ENCODE measurements around the gene ATG9B. TPM values are rescaled to one million over a fixed set of nuclear protein-coding genes. Genes with fewer than 3 reads are reported as not detected.
A peak's percentile ranks its signal among the peaks of the same experiment; 100 is the strongest.

Gene ATG9B
- total and polyA plus RNA-seq, 2 of the 13 experiments (the other 11 are each of a cell fraction or from before 2014, with no cell fraction given) = 0.24 TPM; not detected in 1

DNA sequence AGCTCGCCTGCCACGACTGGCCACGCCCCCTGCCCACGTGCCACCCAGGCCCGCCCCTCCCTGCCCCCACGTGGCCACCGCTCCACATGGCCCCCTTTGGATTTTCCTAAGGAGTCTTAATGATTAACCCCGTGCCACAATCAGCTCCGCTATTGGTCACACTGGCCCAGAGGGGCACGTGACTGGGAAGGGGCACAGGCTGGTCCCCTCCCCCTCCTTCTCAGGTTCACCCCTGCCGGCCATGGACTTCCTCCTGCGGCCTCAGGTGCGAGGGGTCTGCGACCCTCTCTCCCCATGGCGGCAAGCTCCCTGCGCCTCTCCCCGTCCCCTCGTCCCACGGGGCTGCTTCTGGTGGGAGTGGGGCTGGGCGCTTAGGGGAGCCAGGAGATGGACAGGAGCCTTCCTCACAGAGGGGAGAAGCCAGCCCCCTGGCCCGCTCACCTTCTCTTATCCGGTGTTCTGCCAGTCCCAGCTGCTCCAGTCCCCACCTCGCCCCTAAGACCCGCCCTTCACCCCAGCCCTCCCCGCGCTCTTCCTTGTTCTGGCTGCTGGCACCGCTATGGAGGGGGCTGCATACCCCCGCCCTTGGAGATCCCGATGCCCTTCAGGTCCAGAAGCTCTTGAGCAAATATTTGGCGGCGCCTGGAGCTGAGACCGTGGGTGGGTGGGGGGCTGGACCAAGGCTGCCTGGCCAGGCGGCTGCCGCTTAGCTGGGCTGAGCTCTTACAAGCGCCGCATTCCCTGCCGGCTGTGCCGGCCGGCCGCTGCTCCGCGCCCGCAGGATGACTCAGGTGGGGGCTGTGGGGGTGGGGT, 38.3 kb upstream of the ATG9B start (continued):
- TF ChIP-seq, protein P1, sequence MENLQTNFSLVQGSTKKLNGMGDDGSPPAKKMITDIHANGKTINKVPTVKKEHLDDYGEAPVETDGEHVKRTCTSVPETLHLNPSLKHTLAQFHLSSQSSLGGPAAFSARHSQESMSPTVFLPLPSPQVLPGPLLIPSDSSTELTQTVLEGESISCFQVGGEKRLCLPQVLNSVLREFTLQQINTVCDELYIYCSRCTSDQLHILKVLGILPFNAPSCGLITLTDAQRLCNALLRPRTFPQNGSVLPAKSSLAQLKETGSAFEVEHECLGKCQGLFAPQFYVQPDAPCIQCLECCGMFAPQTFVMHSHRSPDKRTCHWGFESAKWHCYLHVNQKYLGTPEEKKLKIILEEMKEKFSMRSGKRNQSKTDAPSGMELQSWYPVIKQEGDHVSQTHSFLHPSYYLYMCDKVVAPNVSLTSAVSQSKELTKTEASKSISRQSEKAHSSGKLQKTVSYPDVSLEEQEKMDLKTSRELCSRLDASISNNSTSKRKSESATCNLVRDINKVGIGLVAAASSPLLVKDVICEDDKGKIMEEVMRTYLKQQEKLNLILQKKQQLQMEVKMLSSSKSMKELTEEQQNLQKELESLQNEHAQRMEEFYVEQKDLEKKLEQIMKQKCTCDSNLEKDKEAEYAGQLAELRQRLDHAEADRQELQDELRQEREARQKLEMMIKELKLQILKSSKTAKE (CRISPR knock-in tag; IDR thresholded peaks at IDR 0.05; ENCODE audit: borderline replicate concordance) = 0 out of 2 replicates have a peak, but pooled peaks have one; percentile 30
- no peak for TF ChIP-seq ZKSCAN8 (CRISPR knock-in tag; IDR thresholded peaks at IDR 0.05; ENCODE audit: borderline replicate concordance)
- no peak for TF ChIP-seq CBX1 (IDR thresholded peaks at IDR 0.05; ENCODE audit: low read depth)
- no peak for TF ChIP-seq ZNF329 (CRISPR knock-in tag; IDR thresholded peaks at IDR 0.05; ENCODE audit: low read depth)
- TF ChIP-seq, protein P2, sequence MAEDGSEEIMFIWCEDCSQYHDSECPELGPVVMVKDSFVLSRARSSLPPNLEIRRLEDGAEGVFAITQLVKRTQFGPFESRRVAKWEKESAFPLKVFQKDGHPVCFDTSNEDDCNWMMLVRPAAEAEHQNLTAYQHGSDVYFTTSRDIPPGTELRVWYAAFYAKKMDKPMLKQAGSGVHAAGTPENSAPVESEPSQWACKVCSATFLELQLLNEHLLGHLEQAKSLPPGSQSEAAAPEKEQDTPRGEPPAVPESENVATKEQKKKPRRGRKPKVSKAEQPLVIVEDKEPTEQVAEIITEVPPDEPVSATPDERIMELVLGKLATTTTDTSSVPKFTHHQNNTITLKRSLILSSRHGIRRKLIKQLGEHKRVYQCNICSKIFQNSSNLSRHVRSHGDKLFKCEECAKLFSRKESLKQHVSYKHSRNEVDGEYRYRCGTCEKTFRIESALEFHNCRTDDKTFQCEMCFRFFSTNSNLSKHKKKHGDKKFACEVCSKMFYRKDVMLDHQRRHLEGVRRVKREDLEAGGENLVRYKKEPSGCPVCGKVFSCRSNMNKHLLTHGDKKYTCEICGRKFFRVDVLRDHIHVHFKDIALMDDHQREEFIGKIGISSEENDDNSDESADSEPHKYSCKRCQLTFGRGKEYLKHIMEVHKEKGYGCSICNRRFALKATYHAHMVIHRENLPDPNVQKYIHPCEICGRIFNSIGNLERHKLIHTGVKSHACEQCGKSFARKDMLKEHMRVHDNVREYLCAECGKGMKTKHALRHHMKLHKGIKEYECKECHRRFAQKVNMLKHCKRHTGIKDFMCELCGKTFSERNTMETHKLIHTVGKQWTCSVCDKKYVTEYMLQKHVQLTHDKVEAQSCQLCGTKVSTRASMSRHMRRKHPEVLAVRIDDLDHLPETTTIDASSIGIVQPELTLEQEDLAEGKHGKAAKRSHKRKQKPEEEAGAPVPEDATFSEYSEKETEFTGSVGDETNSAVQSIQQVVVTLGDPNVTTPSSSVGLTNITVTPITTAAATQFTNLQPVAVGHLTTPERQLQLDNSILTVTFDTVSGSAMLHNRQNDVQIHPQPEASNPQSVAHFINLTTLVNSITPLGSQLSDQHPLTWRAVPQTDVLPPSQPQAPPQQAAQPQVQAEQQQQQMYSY (CRISPR knock-in tag; IDR thresholded peaks at IDR 0.05) = 0 out of 2 replicates have a peak, but pooled peaks have one; percentile 42
- no peak for TF ChIP-seq TOE1 (CRISPR knock-in tag; IDR thresholded peaks at IDR 0.05)
- TF ChIP-seq ZBTB7A (CRISPR knock-in tag; IDR thresholded peaks at IDR 0.05) = peak; percentile 95
- no peak for TF ChIP-seq SOX6 (IDR thresholded peaks at IDR 0.05)
- peak; percentile 59 for TF ChIP-seq SOX6 (CRISPR knock-in tag; IDR thresholded peaks at IDR 0.05)
- no peak for TF ChIP-seq ZNF160 (CRISPR knock-in tag; IDR thresholded peaks at IDR 0.05)
- 0 out of 2 replicates have a peak, but pooled peaks have one; percentile 37 for TF ChIP-seq NFKBIZ (CRISPR knock-in tag; IDR thresholded peaks at IDR 0.05)
- no peak for TF ChIP-seq KLF12 (CRISPR knock-in tag; IDR thresholded peaks at IDR 0.05; ENCODE audit: borderline replicate concordance)
- TF ChIP-seq, protein P3, sequence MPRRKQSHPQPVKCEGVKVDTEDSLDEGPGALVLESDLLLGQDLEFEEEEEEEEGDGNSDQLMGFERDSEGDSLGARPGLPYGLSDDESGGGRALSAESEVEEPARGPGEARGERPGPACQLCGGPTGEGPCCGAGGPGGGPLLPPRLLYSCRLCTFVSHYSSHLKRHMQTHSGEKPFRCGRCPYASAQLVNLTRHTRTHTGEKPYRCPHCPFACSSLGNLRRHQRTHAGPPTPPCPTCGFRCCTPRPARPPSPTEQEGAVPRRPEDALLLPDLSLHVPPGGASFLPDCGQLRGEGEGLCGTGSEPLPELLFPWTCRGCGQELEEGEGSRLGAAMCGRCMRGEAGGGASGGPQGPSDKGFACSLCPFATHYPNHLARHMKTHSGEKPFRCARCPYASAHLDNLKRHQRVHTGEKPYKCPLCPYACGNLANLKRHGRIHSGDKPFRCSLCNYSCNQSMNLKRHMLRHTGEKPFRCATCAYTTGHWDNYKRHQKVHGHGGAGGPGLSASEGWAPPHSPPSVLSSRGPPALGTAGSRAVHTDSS (CRISPR knock-in tag; conservative IDR thresholded peaks at IDR 0.05) = no peak
- TF ChIP-seq, protein P4, sequence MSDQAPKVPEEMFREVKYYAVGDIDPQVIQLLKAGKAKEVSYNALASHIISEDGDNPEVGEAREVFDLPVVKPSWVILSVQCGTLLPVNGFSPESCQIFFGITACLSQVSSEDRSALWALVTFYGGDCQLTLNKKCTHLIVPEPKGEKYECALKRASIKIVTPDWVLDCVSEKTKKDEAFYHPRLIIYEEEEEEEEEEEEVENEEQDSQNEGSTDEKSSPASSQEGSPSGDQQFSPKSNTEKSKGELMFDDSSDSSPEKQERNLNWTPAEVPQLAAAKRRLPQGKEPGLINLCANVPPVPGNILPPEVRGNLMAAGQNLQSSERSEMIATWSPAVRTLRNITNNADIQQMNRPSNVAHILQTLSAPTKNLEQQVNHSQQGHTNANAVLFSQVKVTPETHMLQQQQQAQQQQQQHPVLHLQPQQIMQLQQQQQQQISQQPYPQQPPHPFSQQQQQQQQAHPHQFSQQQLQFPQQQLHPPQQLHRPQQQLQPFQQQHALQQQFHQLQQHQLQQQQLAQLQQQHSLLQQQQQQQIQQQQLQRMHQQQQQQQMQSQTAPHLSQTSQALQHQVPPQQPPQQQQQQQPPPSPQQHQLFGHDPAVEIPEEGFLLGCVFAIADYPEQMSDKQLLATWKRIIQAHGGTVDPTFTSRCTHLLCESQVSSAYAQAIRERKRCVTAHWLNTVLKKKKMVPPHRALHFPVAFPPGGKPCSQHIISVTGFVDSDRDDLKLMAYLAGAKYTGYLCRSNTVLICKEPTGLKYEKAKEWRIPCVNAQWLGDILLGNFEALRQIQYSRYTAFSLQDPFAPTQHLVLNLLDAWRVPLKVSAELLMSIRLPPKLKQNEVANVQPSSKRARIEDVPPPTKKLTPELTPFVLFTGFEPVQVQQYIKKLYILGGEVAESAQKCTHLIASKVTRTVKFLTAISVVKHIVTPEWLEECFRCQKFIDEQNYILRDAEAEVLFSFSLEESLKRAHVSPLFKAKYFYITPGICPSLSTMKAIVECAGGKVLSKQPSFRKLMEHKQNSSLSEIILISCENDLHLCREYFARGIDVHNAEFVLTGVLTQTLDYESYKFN (CRISPR knock-in tag; conservative IDR thresholded peaks at IDR 0.05) = peak; percentile 82
- no peak for TF ChIP-seq GTF2F1 (IDR thresholded peaks at IDR 0.05; ENCODE audit: low read length)
- no peak for TF ChIP-seq CBX2 (IDR thresholded peaks at IDR 0.05; ENCODE audit: low read depth, low read length)
- no peak for TF ChIP-seq CBX2 (CRISPR knock-in tag; IDR thresholded peaks at IDR 0.05; ENCODE audit: low read depth)
